GM19463 (cell line): ENCODE results near the gene CCDC142.

Experiments used
- ATAC-seq: cut with Tn5 transposase; IDR thresholded peaks from one replicate; pipeline ENCODE4 v1.9.1; 2021; ENCODE audit warnings: mild to moderate bottlenecking, moderate library complexity; ENCODE audit not compliant: unreplicated experiment

CCDC142 gene

GRCh38 chr2:74425523-74425922 lies 57.3 kb downstream of the CCDC142 start:
- ATAC-seq, result no peak

GRCh38 chr2:74424995-74425406 lies 57.8 kb downstream of the CCDC142 start:
- no peak for ATAC-seq

- no peak for ATAC-seq
These were observed 58.4 kb downstream of the CCDC142 start for GRCh38 chr2:74424139-74424992.
